Measurements from ENCODE around the gene IRAK4.

GRCh38 chr12:43786899-43787693 lies 28.3 kb downstream of the IRAK4 start:
- TF ChIP-seq CTCF (IDR thresholded peaks at IDR 0.05; ENCODE audit: extremely low read depth in 1 of 2, insufficient read depth in 1 of 2, low read depth in 1 of 2, low read length in 2 of 2) = no peak
- TF ChIP-seq POLR2A (IDR thresholded peaks at IDR 0.05; ENCODE audit: low read depth, low read length) = no peak
- no peak for TF ChIP-seq EZH2 (IDR thresholded peaks at IDR 0.05; ENCODE audit: borderline replicate concordance, low read depth, low read length, severe bottlenecking)
- TF ChIP-seq POLR2AphosphoS5 (IDR thresholded peaks at IDR 0.05; ENCODE audit: insufficient read depth, low read depth, low read length) = no peak
- TF ChIP-seq, protein P1, sequence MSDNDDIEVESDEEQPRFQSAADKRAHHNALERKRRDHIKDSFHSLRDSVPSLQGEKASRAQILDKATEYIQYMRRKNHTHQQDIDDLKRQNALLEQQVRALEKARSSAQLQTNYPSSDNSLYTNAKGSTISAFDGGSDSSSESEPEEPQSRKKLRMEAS (IDR thresholded peaks at IDR 0.05; ENCODE audit: insufficient read depth, insufficient read length) = no peak
- no peak for TF ChIP-seq MYC (IDR thresholded peaks at IDR 0.05; ENCODE audit: low read depth, low read length)
- no peak for TF ChIP-seq FOS (IDR thresholded peaks at IDR 0.05; ENCODE audit: borderline replicate concordance, insufficient read depth, low read length)
- no peak for TF ChIP-seq GATA2 (IDR thresholded peaks at IDR 0.05; ENCODE audit: insufficient read depth, insufficient read length, low read depth, low read length)
- TF ChIP-seq JUN (IDR thresholded peaks at IDR 0.05; ENCODE audit: borderline replicate concordance, insufficient read depth, insufficient read length, low read depth) = no peak
